HepG2 (cell line): ENCODE results near the gene LSM12. TPM values are rescaled to one million over a fixed set of nuclear protein-coding genes. Genes with fewer than 3 reads are reported as not detected.
A peak's percentile ranks its signal among the peaks of the same experiment; 100 is the strongest.

Experiments used
- ADNP ChIP-seq: sonication (generic); formaldehyde crosslinking; IDR thresholded peaks from 2 replicates; pipeline ENCODE4 v1.4.0; 2020; ENCODE audit warnings: missing genetic modification reagents
- AKAP8 ChIP-seq: sonication (generic); formaldehyde crosslinking; IDR thresholded peaks from 2 replicates; pipeline ENCODE4 v1.5.1; 2020; ENCODE audit warnings: mild to moderate bottlenecking, missing genetic modification reagents
- CBFB ChIP-seq: sonication (generic); formaldehyde crosslinking; IDR thresholded peaks from 2 replicates; pipeline ENCODE4 v1.4.0; 2020; ENCODE audit warnings: missing genetic modification reagents
- JDP2 ChIP-seq: sonication (generic); formaldehyde crosslinking; IDR thresholded peaks from 2 replicates; pipeline ENCODE4 v1.8.1; 2022; ENCODE audit warnings: missing genetic modification reagents, borderline replicate concordance
- KDM3A ChIP-seq: IDR thresholded peaks from 2 replicates; pipeline ENCODE4 v1.6.1; 2018; ENCODE audit warnings: low read depth, missing compliant biosample characterization
- MIXL1 ChIP-seq: IDR thresholded peaks from 2 replicates; pipeline ENCODE4 v1.6.1; 2016
- NCOR1 ChIP-seq: fragments of 200-600 bp; sonication (generic); IDR thresholded peaks from 2 replicates; pipeline ENCODE4 v1.7.0; 2017; ENCODE audit warnings: antibody characterized with exemption, low read length, borderline replicate concordance
- NFYB ChIP-seq: sonication (generic); formaldehyde crosslinking; IDR thresholded peaks from 2 replicates; pipeline ENCODE4 v1.4.0; 2020; ENCODE audit warnings: missing genetic modification reagents
- POGK ChIP-seq: sonication (generic); formaldehyde crosslinking; conservative IDR thresholded peaks from 2 replicates; pipeline ENCODE4 v1.8.0; 2022; ENCODE audit warnings: mild to moderate bottlenecking, moderate library complexity, missing genetic modification reagents
- SNRNP70 ChIP-seq: fragments of 200-400 bp; formaldehyde crosslinking; IDR thresholded peaks from 2 replicates; pipeline ENCODE4 v1.6.1; 2017; ENCODE audit warnings: mild to moderate bottlenecking, low read depth, low read length, moderate library complexity
- SP1 ChIP-seq, 2 experiments: fragments of 450-650 bp in 1 of 2; sonication (generic) in 1 of 2; formaldehyde crosslinking in 1 of 2; IDR thresholded peaks; 2 replicates each; pipeline versions ENCODE4 v1.4.0 to v1.6.1; 2016 to 2020; ENCODE audit warnings: missing genetic modification reagents in 1 of 2
- SPEN ChIP-seq: sonication (generic); formaldehyde crosslinking; IDR thresholded peaks from 2 replicates; pipeline ENCODE4 v1.5.1; 2020; ENCODE audit warnings: low read depth, mild to moderate bottlenecking, missing genetic modification reagents
- TFE3 ChIP-seq: IDR thresholded peaks from 2 replicates; pipeline ENCODE4 v1.6.1; 2016
- ZKSCAN8 ChIP-seq: IDR thresholded peaks from 2 replicates; pipeline ENCODE4 v1.6.1; 2016; ENCODE audit warnings: borderline replicate concordance, missing genetic modification reagents, missing compliant biosample characterization
- ZNF274 ChIP-seq: sonication (generic); formaldehyde crosslinking; IDR thresholded peaks from 2 replicates; pipeline ENCODE4 v1.5.1; 2020; ENCODE audit warnings: mild to moderate bottlenecking, missing genetic modification reagents
- ZNF329 ChIP-seq: sonication (generic); formaldehyde crosslinking; IDR thresholded peaks from 2 replicates; pipeline ENCODE4 v1.9.0; 2021; ENCODE audit warnings: low read depth, mild to moderate bottlenecking, missing genetic modification reagents
- ZNF567 ChIP-seq: sonication (generic); formaldehyde crosslinking; IDR thresholded peaks from 2 replicates; pipeline ENCODE4 v1.8.1; 2023; ENCODE audit warnings: mild to moderate bottlenecking, missing genetic modification reagents, borderline replicate concordance
- ZNF609 ChIP-seq: sonication (generic); formaldehyde crosslinking; IDR thresholded peaks from 2 replicates; pipeline ENCODE4 v1.4.0; 2020; ENCODE audit warnings: mild to moderate bottlenecking, missing genetic modification reagents, borderline replicate concordance
- ZNF782 ChIP-seq: sonication (generic); formaldehyde crosslinking; IDR thresholded peaks from 2 replicates; pipeline ENCODE4 v1.4.0; 2020; ENCODE audit warnings: missing genetic modification reagents, mild to moderate bottlenecking, borderline replicate concordance
- ZSCAN31 ChIP-seq: sonication (generic); formaldehyde crosslinking; IDR thresholded peaks from 2 replicates; pipeline ENCODE4 v1.5.0; 2020; ENCODE audit warnings: low read depth, mild to moderate bottlenecking, missing genetic modification reagents
- polyA plus RNA-seq, 8 experiments: library from polyadenylated mRNA; depleted of rRNA in 3 of 8; stranded (reverse) in 7 of 8; unstranded in 1 of 8; fragments of >200 nt; fragmentation: Illumina TruSeq in 4 of 8; extraction: Trizol in 4 of 8; gene quantifications; 2 replicates each; pipeline versions ENCODE4 v1.2.1 to v1.2.3, GENCODE V29; 2011 to 2016; ENCODE audit warnings: low read depth in 4 of 8, missing spikeins in 1 of 8, mixed read lengths in 1 of 8; ENCODE audit not compliant: insufficient read depth in 1 of 8
- total RNA-seq, 5 experiments: library from RNA; depleted of rRNA; stranded (reverse); fragments of >200 nt; fragmentation: Illumina TruSeq; extraction: Trizol; gene quantifications; 2 replicates each; pipeline ENCODE4 v1.2.3, GENCODE V29; 2016; ENCODE audit warnings: low read depth in 1 of 5

The LSM12 gene
- total and polyA plus RNA-seq, 2 of the 13 experiments (the other 11 are each of a cell fraction or from before 2014, with no cell fraction given) = 52.8 to 55.7 TPM

GRCh38 chr17:44002141-44002848 is 64.2 kb downstream of the LSM12 start (continued):
- peak; percentile 15; the same call in 1 of the 2 replicates for TF ChIP-seq ZNF609 (CRISPR knock-in tag)
- TF ChIP-seq TFE3 (CRISPR knock-in tag) = peak; percentile 74; the same call in 1 of the 2 replicates
- TF ChIP-seq ZNF274 = no peak
- TF ChIP-seq KDM3A (CRISPR knock-in tag) = 0 out of 2 replicates have a peak, but pooled peaks have one; percentile 46
- no peak; the same call in 1 of the 2 replicates for TF ChIP-seq ZNF329 (CRISPR knock-in tag)
- TF ChIP-seq ZKSCAN8 = no peak; the same call in 1 of the 2 replicates
- TF ChIP-seq NCOR1 = no peak
- TF ChIP-seq SNRNP70 = no peak
- no peak; the same call in 1 of the 2 replicates for TF ChIP-seq POGK
- TF ChIP-seq SPEN (CRISPR knock-in tag) = peak; percentile 68; the same call in 1 of the 2 replicates
- TF ChIP-seq ZNF567 (CRISPR knock-in tag) = no peak
- no peak for TF ChIP-seq ZSCAN31
- TF ChIP-seq AKAP8 (CRISPR knock-in tag) = peak; percentile 56; the same call in 1 of the 2 replicates
- TF ChIP-seq CBFB (CRISPR knock-in tag) = peak; percentile 71; the same call in 1 of the 2 replicates
- TF ChIP-seq SP1 (IDR thresholded peaks at IDR 0.05) = no peak
- no peak for TF ChIP-seq SP1 (CRISPR knock-in tag; IDR thresholded peaks at IDR 0.05)
- TF ChIP-seq ZNF782 (CRISPR knock-in tag) = no peak
- TF ChIP-seq ADNP (CRISPR knock-in tag) = peak; percentile 49; the same call in 1 of the 2 replicates
- TF ChIP-seq MIXL1 (CRISPR knock-in tag) = peak; percentile 81; the same call in 1 of the 2 replicates
- no peak for TF ChIP-seq JDP2 (CRISPR knock-in tag)
- no peak for TF ChIP-seq NFYB (CRISPR knock-in tag)
